ENCODE results near the gene PHKA2. TPM values are rescaled to one million over a fixed set of nuclear protein-coding genes. Genes with fewer than 3 reads are reported as not detected.

PHKA2 gene
- total RNA-seq, 2 donors from 2014 or later, result 29.3 to 55.8 TPM

DNA sequence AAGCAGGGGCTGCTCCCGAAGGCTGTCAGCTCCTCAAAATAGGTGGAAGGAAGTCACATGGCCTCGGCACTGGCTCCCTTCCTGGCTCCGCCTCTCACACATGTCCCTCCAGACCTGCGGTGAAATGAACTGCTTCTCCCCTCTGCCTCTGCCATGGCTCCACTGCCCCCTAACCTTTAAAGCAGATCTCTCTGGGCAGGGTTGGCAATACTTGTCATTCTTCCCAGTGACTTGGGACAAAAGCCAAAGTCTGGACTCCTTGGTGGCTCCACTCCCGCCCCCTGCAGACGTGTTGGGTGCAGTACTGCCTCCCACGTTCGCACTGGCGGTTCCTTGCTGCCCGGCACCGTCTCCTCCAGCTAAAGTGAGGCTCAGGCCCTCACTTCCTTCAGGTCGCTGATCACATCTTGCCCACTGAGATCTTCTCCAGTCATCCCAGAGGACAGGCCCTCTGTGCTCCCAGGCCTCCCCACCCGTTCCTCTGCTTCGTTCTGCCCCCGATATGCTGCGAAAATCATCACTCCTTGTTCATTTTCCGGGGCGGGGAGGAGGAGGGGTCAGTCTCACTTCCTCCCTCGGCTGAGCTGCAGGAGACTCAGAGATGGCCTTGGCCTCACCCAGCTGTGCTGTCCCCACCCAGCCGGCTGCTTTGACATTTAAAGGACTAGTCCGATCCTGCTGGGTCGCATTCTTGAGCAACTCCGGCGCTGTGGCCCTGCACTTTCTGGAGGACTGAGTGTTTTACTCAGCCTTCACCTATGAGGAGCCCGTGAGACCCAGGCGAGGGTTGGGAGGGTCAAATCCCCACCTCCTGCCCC, 97.4 kb downstream of the PHKA2 start:
- peak overlapping the region; percentile 83 to 84 for H3K27ac ChIP-seq
- intact Hi-C loops (cut with DNase I), result no loop called here
- H3K36me3 ChIP-seq, result no peaks in the 10 kb centered on the region
- WGBS, result under 1% methylated on average over 18 of the region's 26 CpGs
- peak overlapping the region; percentile 6 to 11 for H3K4me3 ChIP-seq
- H3K9me3 ChIP-seq, result no peaks in the 10 kb centered on the region
- H3K27me3 ChIP-seq (replicated peaks; ENCODE audit: insufficient read depth), result no peaks in the 10 kb centered on the region
- DNase-seq (ENCODE audit: low spot score), result peak; percentile 83
- TF ChIP-seq, protein P1, sequence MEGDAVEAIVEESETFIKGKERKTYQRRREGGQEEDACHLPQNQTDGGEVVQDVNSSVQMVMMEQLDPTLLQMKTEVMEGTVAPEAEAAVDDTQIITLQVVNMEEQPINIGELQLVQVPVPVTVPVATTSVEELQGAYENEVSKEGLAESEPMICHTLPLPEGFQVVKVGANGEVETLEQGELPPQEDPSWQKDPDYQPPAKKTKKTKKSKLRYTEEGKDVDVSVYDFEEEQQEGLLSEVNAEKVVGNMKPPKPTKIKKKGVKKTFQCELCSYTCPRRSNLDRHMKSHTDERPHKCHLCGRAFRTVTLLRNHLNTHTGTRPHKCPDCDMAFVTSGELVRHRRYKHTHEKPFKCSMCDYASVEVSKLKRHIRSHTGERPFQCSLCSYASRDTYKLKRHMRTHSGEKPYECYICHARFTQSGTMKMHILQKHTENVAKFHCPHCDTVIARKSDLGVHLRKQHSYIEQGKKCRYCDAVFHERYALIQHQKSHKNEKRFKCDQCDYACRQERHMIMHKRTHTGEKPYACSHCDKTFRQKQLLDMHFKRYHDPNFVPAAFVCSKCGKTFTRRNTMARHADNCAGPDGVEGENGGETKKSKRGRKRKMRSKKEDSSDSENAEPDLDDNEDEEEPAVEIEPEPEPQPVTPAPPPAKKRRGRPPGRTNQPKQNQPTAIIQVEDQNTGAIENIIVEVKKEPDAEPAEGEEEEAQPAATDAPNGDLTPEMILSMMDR (IDR thresholded peaks at IDR 0.05), result peak in 3 of 4 experiments; percentile 46 to 71 (median 65)
- peak; percentile 40 for TF ChIP-seq POLR2AphosphoS5 (IDR thresholded peaks at IDR 0.05)
- peak; percentile 27 for TF ChIP-seq POLR2A (IDR thresholded peaks at IDR 0.05)
- H3K4me1 ChIP-seq (replicated peaks), result no peaks in the 10 kb centered on the region

DNA sequence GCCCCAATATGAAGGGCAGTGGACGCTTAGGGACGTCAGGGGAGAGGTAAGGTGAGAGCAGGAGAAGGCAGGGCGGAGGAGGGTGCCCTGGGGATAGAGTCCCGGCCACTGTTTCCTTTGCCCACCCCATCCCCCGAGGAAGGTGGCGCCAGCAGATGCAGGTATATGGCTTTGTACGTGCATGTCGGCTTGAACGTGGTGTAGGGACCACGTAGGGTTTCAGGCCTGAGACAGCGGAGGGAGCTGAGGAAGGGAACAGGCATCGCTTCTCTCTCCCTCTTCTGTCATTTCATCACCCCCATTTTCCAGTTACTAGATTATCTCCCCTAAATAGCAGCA, 97.9 kb downstream of the PHKA2 start:
- Histone ChIP-seq H3K4me3 (peak overlapping the region in 1 of 2 donors; percentile 11), H3K4me1 (replicated peaks) (no peaks in the 10 kb centered on the region), H3K27ac (peak overlapping the region; percentile 83 to 84), H3K27me3 (replicated peaks; ENCODE audit: insufficient read depth) (no peaks in the 10 kb centered on the region), H3K36me3 (no peaks in the 10 kb centered on the region), H3K9me3 (no peaks in the 10 kb centered on the region)
- DNase-seq (ENCODE audit: low spot score), result no peak
- TF ChIP-seq POLR2A (IDR thresholded peaks at IDR 0.05), result no peak
- no peak for TF ChIP-seq POLR2AphosphoS5 (IDR thresholded peaks at IDR 0.05)
- TF ChIP-seq, protein P1 (IDR thresholded peaks at IDR 0.05), result no peak
- intact Hi-C loops (cut with DNase I), result no loop called here
- WGBS, result 6% methylated on average over 11 of the region's 12 CpGs

- Histone ChIP-seq H3K4me1 (replicated peaks) (no peaks in the 10 kb centered on the region), H3K4me3 (peak overlapping the region in 1 of 2 donors; percentile 11), H3K36me3 (no peaks in the 10 kb centered on the region), H3K9me3 (no peaks in the 10 kb centered on the region), H3K27ac (peak overlapping the region; percentile 83 to 84), H3K27me3 (replicated peaks; ENCODE audit: insufficient read depth) (no peaks in the 10 kb centered on the region)
- WGBS, result 28% methylated on average over 8 of the region's 8 CpGs
- intact Hi-C loops (cut with DNase I), result no loop called here
- no peak for DNase-seq (ENCODE audit: low spot score)
- TF ChIP-seq, protein P1 (IDR thresholded peaks at IDR 0.05), result peak in 1 of 4 experiments; percentile 13
- TF ChIP-seq POLR2A (IDR thresholded peaks at IDR 0.05), result no peak
Observed at GRCh38 chrX:18885328-18886004, 98.4 kb downstream of the PHKA2 start.

- no peaks in the 10 kb centered on the region for H3K27me3 ChIP-seq (replicated peaks; ENCODE audit: insufficient read depth)
- H3K4me1 ChIP-seq (replicated peaks), result no peaks in the 10 kb centered on the region
- no peak overlapping the region for H3K4me3 ChIP-seq
- peak overlapping the region in 1 of 2 donors; percentile 84 for H3K27ac ChIP-seq
- TF ChIP-seq POLR2AphosphoS5 (IDR thresholded peaks at IDR 0.05), result no peak
- TF ChIP-seq, protein P1 (IDR thresholded peaks at IDR 0.05), result no peak
- TF ChIP-seq POLR2A (IDR thresholded peaks at IDR 0.05), result no peak
- no peaks in the 10 kb centered on the region for H3K36me3 ChIP-seq
- no peaks in the 10 kb centered on the region for H3K9me3 ChIP-seq
- no peak for DNase-seq (ENCODE audit: low spot score)
- 49% methylated on average over 4 of the region's 4 CpGs for WGBS
- intact Hi-C loops (cut with DNase I), result no loop called here
Observed at GRCh38 chrX:18884916-18885315, 99.0 kb downstream of the PHKA2 start.
